ENCODE data around the gene PHC2. TPM values are rescaled to one million over a fixed set of nuclear protein-coding genes. Genes with fewer than 3 reads are reported as not detected.

The PHC2 gene
- total RNA-seq, 1 donor from 2014 or later: 65.0 TPM

DNA sequence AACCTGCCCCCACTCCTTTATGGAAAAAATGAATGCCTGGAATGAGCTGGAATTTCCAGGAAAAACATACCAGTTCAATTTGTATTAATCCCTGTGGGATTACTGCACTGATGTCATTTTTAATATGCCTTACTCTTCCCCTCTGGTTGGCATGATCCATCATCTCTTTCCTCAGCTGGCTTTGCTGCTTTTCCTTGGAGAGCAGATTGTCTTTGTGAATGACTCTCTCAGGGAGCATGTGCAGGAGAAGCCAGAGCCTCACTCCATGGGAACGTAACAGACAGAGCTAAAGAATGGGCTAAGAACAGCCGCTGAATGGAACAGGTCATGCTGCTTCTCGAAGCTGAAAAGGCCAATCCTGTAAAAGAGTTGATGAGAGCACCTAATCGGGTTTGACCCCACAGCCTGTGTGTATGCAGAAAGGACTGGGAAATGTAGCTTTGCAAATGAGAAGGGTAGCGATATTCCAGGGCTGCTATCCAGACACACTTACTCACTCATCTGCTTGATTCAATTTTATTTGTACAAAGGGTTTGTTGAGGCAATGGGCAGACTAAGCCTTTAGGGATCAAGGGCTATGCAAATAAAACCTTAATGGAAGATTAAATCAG, 20.7 kb downstream of the PHC2 start:
- peak; percentile 86 for DNase-seq (ENCODE audit: low spot score)
- peaks cover 2% of the 10 kb centered on the region for H3K9me3 ChIP-seq (ENCODE audit: low read depth)
- Mint-ChIP-seq H3K27ac (peak overlapping the region; percentile 50), H3K27me3 (ENCODE audit: insufficient read depth, low read depth) (no peaks in the 10 kb centered on the region), H3K9me3 (peaks cover 9% of the 10 kb centered on the region), H3K36me3 (no peaks in the 10 kb centered on the region), H3K4me1 (peaks cover 14% of the 10 kb centered on the region), H3K4me3 (peak overlapping the region; percentile 11)
- no peak overlapping the region for H3K9ac ChIP-seq
- peaks cover 16% of the 10 kb centered on the region for H3K4me1 ChIP-seq
- no peaks in the 10 kb centered on the region for H4K20me1 ChIP-seq (ENCODE audit: low read depth)
- peak overlapping the region; percentile 57 for H2AFZ ChIP-seq (replicated peaks)
- no peaks in the 10 kb centered on the region for H3K27me3 ChIP-seq
- H3K4me2 ChIP-seq: peak overlapping the region; percentile 48
- no peaks in the 10 kb centered on the region for H3K79me2 ChIP-seq (ENCODE audit: low read depth)
- peak overlapping the region; percentile 19 for H3K27ac ChIP-seq
- H3K36me3 ChIP-seq: no peaks in the 10 kb centered on the region
- H3K4me3 ChIP-seq: no peak overlapping the region
- H3F3A ChIP-seq (ENCODE audit: low read depth): peaks cover 18% of the 10 kb centered on the region
- peak; percentile 69 for TF ChIP-seq EZH2phosphoT487 (IDR thresholded peaks at IDR 0.05)
- TF ChIP-seq, protein P1, sequence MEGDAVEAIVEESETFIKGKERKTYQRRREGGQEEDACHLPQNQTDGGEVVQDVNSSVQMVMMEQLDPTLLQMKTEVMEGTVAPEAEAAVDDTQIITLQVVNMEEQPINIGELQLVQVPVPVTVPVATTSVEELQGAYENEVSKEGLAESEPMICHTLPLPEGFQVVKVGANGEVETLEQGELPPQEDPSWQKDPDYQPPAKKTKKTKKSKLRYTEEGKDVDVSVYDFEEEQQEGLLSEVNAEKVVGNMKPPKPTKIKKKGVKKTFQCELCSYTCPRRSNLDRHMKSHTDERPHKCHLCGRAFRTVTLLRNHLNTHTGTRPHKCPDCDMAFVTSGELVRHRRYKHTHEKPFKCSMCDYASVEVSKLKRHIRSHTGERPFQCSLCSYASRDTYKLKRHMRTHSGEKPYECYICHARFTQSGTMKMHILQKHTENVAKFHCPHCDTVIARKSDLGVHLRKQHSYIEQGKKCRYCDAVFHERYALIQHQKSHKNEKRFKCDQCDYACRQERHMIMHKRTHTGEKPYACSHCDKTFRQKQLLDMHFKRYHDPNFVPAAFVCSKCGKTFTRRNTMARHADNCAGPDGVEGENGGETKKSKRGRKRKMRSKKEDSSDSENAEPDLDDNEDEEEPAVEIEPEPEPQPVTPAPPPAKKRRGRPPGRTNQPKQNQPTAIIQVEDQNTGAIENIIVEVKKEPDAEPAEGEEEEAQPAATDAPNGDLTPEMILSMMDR (IDR thresholded peaks at IDR 0.05): no peak

- no peak overlapping the region for H3K4me3 Mint-ChIP-seq
- H3K27me3 ChIP-seq: no peaks in the 10 kb centered on the region
Measured at GRCh38 chr1:33408093-33408436, 22.8 kb downstream of the PHC2 start.

DNA sequence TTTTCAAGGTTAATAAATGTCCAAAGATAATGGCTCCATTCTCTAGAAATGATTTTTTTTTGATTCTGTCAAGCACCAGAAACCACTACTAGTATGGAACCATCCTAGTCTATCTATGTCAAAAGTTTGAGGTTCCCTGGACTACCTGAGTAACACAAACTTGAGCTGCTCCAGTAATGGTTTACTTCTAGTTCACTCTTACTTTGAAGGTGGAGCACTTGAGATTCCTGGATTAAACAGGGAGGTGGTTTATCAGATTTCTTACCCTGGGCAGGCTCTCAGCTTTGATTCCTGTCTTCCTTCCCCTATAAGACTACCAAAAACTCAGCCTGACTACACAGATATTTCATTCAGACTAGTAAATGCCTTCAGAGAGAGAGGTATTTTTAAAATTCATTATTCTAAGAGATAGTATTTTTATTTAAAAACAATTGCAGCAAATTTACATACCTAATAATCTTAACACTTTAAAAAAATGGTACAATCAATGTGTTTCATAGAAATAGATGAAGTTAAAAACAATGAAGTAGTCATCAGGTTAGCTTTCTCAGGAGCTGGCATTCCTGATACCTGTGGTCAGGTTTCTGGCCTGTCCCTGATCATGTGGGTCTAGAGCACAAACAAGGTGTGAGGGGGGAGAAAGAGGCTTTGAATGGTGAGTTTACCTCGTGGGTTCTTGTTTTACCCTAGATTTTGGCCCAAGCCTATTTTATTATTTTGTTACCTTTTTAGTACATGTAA, 23.4 kb downstream of the PHC2 start:
- Histone ChIP-seq H3F3A (ENCODE audit: low read depth) (peaks cover 18% of the 10 kb centered on the region), H3K79me2 (ENCODE audit: low read depth) (no peaks in the 10 kb centered on the region), H3K27ac (no peak overlapping the region), H3K9me3 (ENCODE audit: low read depth) (no peaks in the 10 kb centered on the region), H3K4me2 (no peak overlapping the region), H3K27me3 (no peaks in the 10 kb centered on the region), H3K9ac (no peak overlapping the region), H3K4me3 (no peak overlapping the region), H3K36me3 (no peaks in the 10 kb centered on the region), H2AFZ (replicated peaks) (no peak overlapping the region), H3K4me1 (peaks cover 16% of the 10 kb centered on the region), H4K20me1 (ENCODE audit: low read depth) (no peaks in the 10 kb centered on the region)
- DNase-seq (ENCODE audit: low spot score): no peak
- Mint-ChIP-seq H3K4me1 (peaks cover 14% of the 10 kb centered on the region), H3K27ac (no peak overlapping the region), H3K9me3 (peaks cover 4% of the 10 kb centered on the region), H3K27me3 (ENCODE audit: insufficient read depth, low read depth) (no peaks in the 10 kb centered on the region), H3K36me3 (peaks cover 3% of the 10 kb centered on the region), H3K4me3 (no peak overlapping the region)
- no peak for TF ChIP-seq EZH2 (IDR thresholded peaks at IDR 0.05)
- TF ChIP-seq, protein P1 (IDR thresholded peaks at IDR 0.05): no peak
- TF ChIP-seq EZH2phosphoT487 (IDR thresholded peaks at IDR 0.05): no peak

More at GRCh38 chr1:33408093-33408436, 22.8 kb downstream of the PHC2 start:
- peaks cover 4% of the 10 kb centered on the region for H3K9me3 Mint-ChIP-seq
- TF ChIP-seq EZH2 (IDR thresholded peaks at IDR 0.05) (no peak), EZH2phosphoT487 (IDR thresholded peaks at IDR 0.05) (no peak)
- TF ChIP-seq, protein P1 (IDR thresholded peaks at IDR 0.05): no peak
- H3K9me3 ChIP-seq (ENCODE audit: low read depth): no peaks in the 10 kb centered on the region
- no peak overlapping the region for H3K4me2 ChIP-seq
- H3F3A ChIP-seq (ENCODE audit: low read depth): peaks cover 18% of the 10 kb centered on the region
- H3K79me2 ChIP-seq (ENCODE audit: low read depth): no peaks in the 10 kb centered on the region
- no peak overlapping the region for H3K27ac ChIP-seq
- H2AFZ ChIP-seq (replicated peaks): no peak overlapping the region
- H3K36me3 ChIP-seq: no peaks in the 10 kb centered on the region
- H3K27me3 Mint-ChIP-seq (ENCODE audit: insufficient read depth, low read depth): no peaks in the 10 kb centered on the region
- H3K36me3 Mint-ChIP-seq: peaks cover 3% of the 10 kb centered on the region
- H4K20me1 ChIP-seq (ENCODE audit: low read depth): no peaks in the 10 kb centered on the region
- H3K9ac ChIP-seq: no peak overlapping the region
- peaks cover 16% of the 10 kb centered on the region for H3K4me1 ChIP-seq
- no peak for DNase-seq (ENCODE audit: low spot score)
- no peak overlapping the region for H3K27ac Mint-ChIP-seq
- H3K4me1 Mint-ChIP-seq: peaks cover 14% of the 10 kb centered on the region
- H3K4me3 ChIP-seq: no peak overlapping the region
